ENCODE measurements around the gene EIF2AK2.

DNA sequence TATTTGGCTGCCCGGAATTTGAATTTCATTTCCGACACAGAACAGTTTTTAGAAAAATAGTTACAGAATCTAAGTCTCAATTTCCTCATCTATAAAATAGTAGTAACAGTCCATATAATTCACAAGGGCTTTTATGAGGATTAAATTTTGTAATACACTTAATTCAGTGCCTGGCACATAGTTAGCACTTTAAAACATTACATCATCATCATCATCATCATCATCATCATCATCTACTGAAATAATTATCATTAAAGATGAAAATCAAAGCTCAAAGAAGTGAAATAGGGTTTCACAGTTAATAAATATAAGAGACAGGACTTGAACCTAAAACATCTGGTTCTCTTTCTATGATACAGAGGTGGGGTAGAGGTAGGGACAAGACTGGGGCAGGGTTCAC is 85.8 kb downstream of the EIF2AK2 start:
- TF ChIP-seq, protein P1, sequence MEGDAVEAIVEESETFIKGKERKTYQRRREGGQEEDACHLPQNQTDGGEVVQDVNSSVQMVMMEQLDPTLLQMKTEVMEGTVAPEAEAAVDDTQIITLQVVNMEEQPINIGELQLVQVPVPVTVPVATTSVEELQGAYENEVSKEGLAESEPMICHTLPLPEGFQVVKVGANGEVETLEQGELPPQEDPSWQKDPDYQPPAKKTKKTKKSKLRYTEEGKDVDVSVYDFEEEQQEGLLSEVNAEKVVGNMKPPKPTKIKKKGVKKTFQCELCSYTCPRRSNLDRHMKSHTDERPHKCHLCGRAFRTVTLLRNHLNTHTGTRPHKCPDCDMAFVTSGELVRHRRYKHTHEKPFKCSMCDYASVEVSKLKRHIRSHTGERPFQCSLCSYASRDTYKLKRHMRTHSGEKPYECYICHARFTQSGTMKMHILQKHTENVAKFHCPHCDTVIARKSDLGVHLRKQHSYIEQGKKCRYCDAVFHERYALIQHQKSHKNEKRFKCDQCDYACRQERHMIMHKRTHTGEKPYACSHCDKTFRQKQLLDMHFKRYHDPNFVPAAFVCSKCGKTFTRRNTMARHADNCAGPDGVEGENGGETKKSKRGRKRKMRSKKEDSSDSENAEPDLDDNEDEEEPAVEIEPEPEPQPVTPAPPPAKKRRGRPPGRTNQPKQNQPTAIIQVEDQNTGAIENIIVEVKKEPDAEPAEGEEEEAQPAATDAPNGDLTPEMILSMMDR (IDR thresholded peaks at IDR 0.05), result no peak
- TF ChIP-seq EP300 (IDR thresholded peaks at IDR 0.05), result no peak
- no peak for TF ChIP-seq POLR2A (IDR thresholded peaks at IDR 0.05; ENCODE audit: low read depth)
